GM12878 (cell line): ENCODE results near the gene SLC25A33.

Experiments used
- ASH2L ChIP-seq: fragments of 300-600, 200-600 bp; sonication (generic); IDR thresholded peaks from 2 replicates; pipeline ENCODE4 v1.6.1; 2017; ENCODE audit warnings: low read depth, mild to moderate bottlenecking, borderline replicate concordance
- CTCF ChIP-seq, 3 experiments: IDR thresholded peaks in 2 of 3; conservative IDR thresholded peaks in 1 of 3; 2 replicates each; pipeline ENCODE4 v1.5.1; 2011; ENCODE audit warnings: low read depth in 3 of 3, low read length in 3 of 3, mild to moderate bottlenecking in 3 of 3, control low read depth in 2 of 3, moderate library complexity in 2 of 3, inconsistent platforms in 1 of 3, mixed read lengths in 1 of 3; ENCODE audit not compliant: control insufficient read depth in 2 of 3, insufficient read depth in 1 of 3; ENCODE audit errors: extremely low read depth in 1 of 3
- EP300 ChIP-seq, 2 experiments: fragments of 150-350 bp in 1 of 2; IDR thresholded peaks; 2 replicates each; pipeline ENCODE4 v1.6.1; 2011 to 2012; ENCODE audit warnings: low read depth in 2 of 2, low read length in 2 of 2, borderline replicate concordance in 1 of 2, improper control_type of control experiment in 1 of 2, inconsistent platforms in 1 of 2; ENCODE audit not compliant: control insufficient read depth in 1 of 2
- MYC ChIP-seq: IDR thresholded peaks from 2 replicates; pipeline ENCODE4 v1.6.1; 2011; ENCODE audit warnings: mild to moderate bottlenecking, low read length, moderate library complexity, inconsistent platforms; ENCODE audit not compliant: insufficient read depth, insufficient replicate concordance, insufficient read length, severe bottlenecking
- POLR2A ChIP-seq: IDR thresholded peaks from 2 replicates; pipeline ENCODE4 v1.6.1; 2011; ENCODE audit warnings: low read depth, mild to moderate bottlenecking, low read length
- TAF1 ChIP-seq: IDR thresholded peaks from 2 replicates; pipeline ENCODE4 v1.6.1; 2011; ENCODE audit warnings: mild to moderate bottlenecking, low read depth, low read length, borderline replicate concordance

- no peak for TF ChIP-seq MYC
- no peak for TF ChIP-seq CTCF (IDR thresholded peaks at IDR 0.05 in 2 of 3, conservative IDR thresholded peaks at IDR 0.05 in 1 of 3; ENCODE audit: control insufficient read depth in 2 of 3, extremely low read depth in 1 of 3, insufficient read depth in 1 of 3, low read depth in 3 of 3, low read length in 3 of 3)
- no peak for TF ChIP-seq ASH2L
- no peak for TF ChIP-seq EP300 (IDR thresholded peaks at IDR 0.05; ENCODE audit: borderline replicate concordance in 1 of 2, control insufficient read depth in 1 of 2, low read depth in 2 of 2, low read length in 2 of 2)
- no peak for TF ChIP-seq POLR2A
- TF ChIP-seq TAF1: no peak
Measured at GRCh38 chr1:9595968-9596340, 56.7 kb downstream of the SLC25A33 start.
